Measurements from ENCODE around the gene HAND1.
"Not testable (repeated sequence)": the region's sequence is repeated elsewhere in the genome, so short reads cannot be mapped to it uniquely, and the experiment has no call there.

Gene HAND1

GRCh38 chr5:154517810-154518437 is 39.9 kb upstream of the HAND1 start:
- TF ChIP-seq FOXM1 (IDR thresholded peaks at IDR 0.05; ENCODE audit: borderline replicate concordance) (no peak), FOXA1 (IDR thresholded peaks at IDR 0.05) (no peak), L3MBTL2 (conservative IDR thresholded peaks at IDR 0.05) (no peak), BHLHE40 (IDR thresholded peaks at IDR 0.05; ENCODE audit: borderline replicate concordance) (no peak), NFRKB (IDR thresholded peaks at IDR 0.05) (no peak), LEF1 (IDR thresholded peaks at IDR 0.05; ENCODE audit: borderline replicate concordance) (no peak), PKNOX1 (IDR thresholded peaks at IDR 0.05) (no peak), FOXK2 (IDR thresholded peaks at IDR 0.05) (no peak), ZNF384 (IDR thresholded peaks at IDR 0.05) (no peak), SP1 (IDR thresholded peaks at IDR 0.05) (no peak), SUZ12 (IDR thresholded peaks at IDR 0.05) (no peak), HDGF (IDR thresholded peaks at IDR 0.05; ENCODE audit: borderline replicate concordance) (no peak), ARNT (IDR thresholded peaks at IDR 0.05) (no peak), CTBP1 (IDR thresholded peaks at IDR 0.05; ENCODE audit: borderline replicate concordance) (no peak), ELF4 (IDR thresholded peaks at IDR 0.05) (no peak), TARDBP (IDR thresholded peaks at IDR 0.05) (no peak)
- no peak for DNase-seq (ENCODE audit: extremely low spot score)
- ChIA-PET POLR2A (no interaction called here), CTCF (interaction anchor here (0.8 kb wide), 1 partner anchor 13 kb away, joined by 4 read pairs; no protein-coding TSS in a partner anchor)

GRCh38 chr5:154517181-154517580 is 39.2 kb upstream of the HAND1 start:
- no peak for DNase-seq (ENCODE audit: extremely low spot score)
- ChIA-PET POLR2A (no interaction called here), CTCF (interaction anchor here (0.5 to 1.1 kb wide), 2 partner anchors 54 to 93 kb away, joined by 3 to 4 read pairs; no protein-coding TSS in a partner anchor)
- TF ChIP-seq SUZ12 (IDR thresholded peaks at IDR 0.05) (no peak), ELF4 (IDR thresholded peaks at IDR 0.05) (no peak), LEF1 (IDR thresholded peaks at IDR 0.05; ENCODE audit: borderline replicate concordance) (no peak), ZNF384 (IDR thresholded peaks at IDR 0.05) (no peak), BHLHE40 (IDR thresholded peaks at IDR 0.05; ENCODE audit: borderline replicate concordance) (no peak), PKNOX1 (IDR thresholded peaks at IDR 0.05) (no peak), L3MBTL2 (conservative IDR thresholded peaks at IDR 0.05) (no peak), NFRKB (IDR thresholded peaks at IDR 0.05) (no peak), CTBP1 (IDR thresholded peaks at IDR 0.05; ENCODE audit: borderline replicate concordance) (no peak)

DNA sequence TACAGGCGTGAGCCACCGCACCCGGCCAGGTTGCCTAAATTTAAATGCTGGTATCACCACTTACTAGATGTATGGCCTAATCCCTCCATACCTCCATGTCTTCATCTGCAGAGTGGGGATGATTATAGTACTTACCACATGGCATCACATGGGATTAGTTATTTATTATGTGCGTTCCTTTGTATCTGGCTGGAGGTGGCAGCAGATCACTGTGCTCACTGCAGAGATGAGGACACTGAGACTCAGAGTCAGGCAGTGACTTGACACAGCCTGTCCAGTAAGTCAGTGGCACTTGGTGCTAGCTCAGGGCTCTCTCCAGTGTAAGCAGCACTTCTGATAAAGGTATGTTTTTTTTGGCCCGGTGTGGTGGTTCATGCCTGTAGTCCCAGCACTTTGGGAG is 38.4 kb upstream of the HAND1 start:
- no peak for DNase-seq (ENCODE audit: extremely low spot score)
- ChIA-PET POLR2A (no interaction called here), CTCF (interaction anchor here (0.5 to 1.1 kb wide), 2 partner anchors 54 to 94 kb away, joined by 3 to 4 read pairs; no protein-coding TSS in a partner anchor)
- TF ChIP-seq TARDBP (IDR thresholded peaks at IDR 0.05): no peak
- no peak for TF ChIP-seq ARNT (IDR thresholded peaks at IDR 0.05)

- DNase-seq (ENCODE audit: extremely low spot score); POLR2A ChIA-PET; CTCF ChIA-PET: not testable (repeated sequence)
Observed at GRCh38 chr5:154515488-154515887, 37.5 kb upstream of the HAND1 start.

DNA sequence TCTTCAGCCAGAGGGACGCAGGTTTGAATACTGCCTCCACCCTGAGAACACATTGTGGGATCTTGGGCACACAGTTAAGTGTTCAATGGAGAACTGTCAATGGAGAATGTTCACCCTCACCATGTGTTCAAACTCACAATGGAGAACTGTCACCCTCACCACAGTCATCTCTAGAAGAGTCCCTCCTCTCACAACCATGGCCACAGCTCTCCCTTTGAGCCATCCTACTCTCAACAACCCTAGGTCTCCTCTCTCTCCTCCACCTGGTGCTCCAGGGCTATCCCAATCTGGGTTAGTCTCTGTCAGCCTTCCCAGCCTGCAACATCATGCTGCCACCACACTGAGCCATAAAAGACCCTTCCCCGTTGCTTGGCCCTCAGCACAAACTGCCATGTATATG is 36.3 kb upstream of the HAND1 start:
- CTCF ChIA-PET: interaction anchor here (0.6 kb wide), 1 partner anchor 66 kb away, joined by 3 read pairs; no protein-coding TSS in a partner anchor
- POLR2A ChIA-PET: no interaction called here
- TF ChIP-seq SP1 (IDR thresholded peaks at IDR 0.05): no peak
- TF ChIP-seq ELF4 (IDR thresholded peaks at IDR 0.05): no peak
- TF ChIP-seq SUZ12 (IDR thresholded peaks at IDR 0.05): no peak
- TF ChIP-seq HDGF (IDR thresholded peaks at IDR 0.05; ENCODE audit: borderline replicate concordance): no peak
- no peak for TF ChIP-seq NFRKB (IDR thresholded peaks at IDR 0.05)
- no peak for TF ChIP-seq BHLHE40 (IDR thresholded peaks at IDR 0.05; ENCODE audit: borderline replicate concordance)
- no peak for TF ChIP-seq ARNT (IDR thresholded peaks at IDR 0.05)
- TF ChIP-seq LEF1 (IDR thresholded peaks at IDR 0.05; ENCODE audit: borderline replicate concordance): no peak
- TF ChIP-seq FOXK2 (IDR thresholded peaks at IDR 0.05): no peak
- no peak for DNase-seq (ENCODE audit: extremely low spot score)

DNA sequence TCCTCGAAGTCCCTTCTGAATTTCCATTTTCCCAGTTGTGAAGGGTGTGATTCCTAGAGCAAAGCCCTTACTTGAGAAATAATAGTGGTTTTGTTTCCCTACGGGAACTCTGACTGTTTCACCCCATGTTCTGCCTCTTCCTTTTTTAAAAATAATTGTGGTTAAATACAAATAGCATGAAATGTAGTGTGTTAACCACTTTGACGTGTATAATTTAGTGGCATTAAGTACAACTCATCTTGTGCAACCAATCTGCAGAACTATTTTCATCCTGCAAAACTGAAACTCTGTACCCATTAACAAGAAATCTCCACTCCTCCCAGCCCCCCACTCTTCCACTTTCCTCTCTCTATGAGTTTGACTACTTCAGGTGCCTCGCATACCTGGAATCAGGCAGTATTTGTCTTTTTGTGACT is 35.6 kb upstream of the HAND1 start:
- ChIA-PET CTCF (interaction anchor here (0.6 kb wide), 1 partner anchor 67 kb away, joined by 3 read pairs; no protein-coding TSS in a partner anchor), POLR2A (no interaction called here)
- DNase-seq (ENCODE audit: extremely low spot score): no peak
- TF ChIP-seq FOXK2 (IDR thresholded peaks at IDR 0.05): no peak
- TF ChIP-seq TARDBP (IDR thresholded peaks at IDR 0.05): no peak
- no peak for TF ChIP-seq NFRKB (IDR thresholded peaks at IDR 0.05)
- no peak for TF ChIP-seq FOXA1 (IDR thresholded peaks at IDR 0.05)
- no peak for TF ChIP-seq BHLHE40 (IDR thresholded peaks at IDR 0.05; ENCODE audit: borderline replicate concordance)
- TF ChIP-seq CTBP1 (IDR thresholded peaks at IDR 0.05; ENCODE audit: borderline replicate concordance): no peak
- TF ChIP-seq ARNT (IDR thresholded peaks at IDR 0.05): no peak
- no peak for TF ChIP-seq L3MBTL2 (conservative IDR thresholded peaks at IDR 0.05)
- TF ChIP-seq LEF1 (IDR thresholded peaks at IDR 0.05; ENCODE audit: borderline replicate concordance): no peak
- no peak for TF ChIP-seq HDGF (IDR thresholded peaks at IDR 0.05; ENCODE audit: borderline replicate concordance)
- TF ChIP-seq SP1 (IDR thresholded peaks at IDR 0.05): no peak
- no peak for TF ChIP-seq SUZ12 (IDR thresholded peaks at IDR 0.05)
- no peak for TF ChIP-seq ELF4 (IDR thresholded peaks at IDR 0.05)
- TF ChIP-seq PKNOX1 (IDR thresholded peaks at IDR 0.05): no peak
- no peak for TF ChIP-seq FOXM1 (IDR thresholded peaks at IDR 0.05; ENCODE audit: borderline replicate concordance)
- no peak for TF ChIP-seq ZNF384 (IDR thresholded peaks at IDR 0.05)

Measured in HEK293T (cell line).